Fibroblast of gingiva (primary cell): Measurements from ENCODE around the gene TMED3.
"Not testable (repeated sequence)": the region's sequence is repeated elsewhere in the genome, so short reads cannot be mapped to it uniquely, and the experiment has no call there.

ENCODE experiments used
- DNase-seq: peaks from one replicate; pipeline ENCODE4 v3.0.0-alpha.2; 2011; ENCODE audit warnings: low read depth

The TMED3 gene

GRCh38 chr15:79316864-79317263, 6.0 kb downstream of the TMED3 start:
- DNase-seq, result no peak

- DNase-seq, result not testable (repeated sequence)
These were observed 9.1 kb downstream of the TMED3 start for GRCh38 chr15:79319973-79320372.

DNA sequence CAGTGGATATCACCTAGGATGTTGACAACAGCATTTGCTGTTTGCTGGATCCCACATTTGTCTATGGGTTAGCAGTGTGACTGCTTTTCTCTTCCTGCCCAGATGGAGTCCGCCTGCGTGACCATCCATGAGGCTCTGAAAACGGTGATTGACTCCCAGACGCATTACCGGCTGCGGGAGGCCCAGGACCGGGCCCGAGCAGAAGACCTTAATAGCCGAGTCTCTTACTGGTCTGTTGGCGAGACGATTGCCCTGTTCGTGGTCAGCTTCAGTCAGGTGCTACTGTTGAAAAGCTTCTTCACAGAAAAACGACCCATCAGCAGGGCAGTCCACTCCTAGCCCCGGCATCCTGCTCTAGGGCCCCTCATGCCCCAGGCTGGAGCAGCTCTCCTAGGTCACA, 11.0 kb downstream of the TMED3 start:
- no peak for DNase-seq

DNA sequence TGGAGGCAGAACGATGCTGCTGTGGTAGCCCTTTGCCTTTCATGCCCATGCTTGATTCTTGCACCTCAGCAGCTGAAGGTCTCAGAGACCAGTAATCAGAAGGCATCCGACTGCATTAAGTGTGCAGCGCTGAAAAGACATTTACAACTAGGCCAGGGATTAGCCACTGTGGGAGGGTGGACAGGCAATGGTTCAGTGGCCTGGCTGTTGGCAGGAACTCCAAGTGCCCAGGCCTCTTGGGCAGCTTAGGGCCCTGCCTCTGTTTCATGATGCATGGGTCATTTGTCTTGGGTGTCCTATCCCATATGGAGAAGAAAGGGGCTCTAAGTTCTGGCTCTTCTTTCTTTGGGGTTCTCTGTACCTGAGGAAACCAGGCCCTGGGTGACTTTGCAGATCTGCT, 11.4 kb downstream of the TMED3 start:
- DNase-seq, result no peak

DNA sequence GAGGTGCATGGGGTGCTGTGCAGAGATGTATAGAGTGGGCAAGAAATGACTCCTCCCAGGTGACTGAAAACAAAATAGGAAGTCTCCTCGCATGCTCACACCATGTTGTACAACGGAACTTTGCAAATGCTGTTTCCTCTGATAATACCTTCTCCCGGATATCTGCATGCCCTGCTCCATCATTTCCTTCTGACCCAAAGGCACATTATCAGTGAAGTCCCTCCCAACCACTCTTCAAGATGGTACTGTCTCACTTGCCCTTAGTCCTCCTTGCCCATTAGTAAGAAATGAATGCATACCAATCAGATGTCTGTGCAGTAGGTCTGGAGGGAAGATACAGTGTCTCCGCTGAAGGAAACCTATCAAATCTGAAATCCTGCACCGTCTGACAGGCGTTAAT, 12.0 kb downstream of the TMED3 start:
- no peak for DNase-seq

GRCh38 chr15:79329171-79329611, 18.3 kb downstream of the TMED3 start:
- DNase-seq, result peak; percentile 74

GRCh38 chr15:79332824-79333510, 22.1 kb downstream of the TMED3 start:
- no peak for DNase-seq

- no peak for DNase-seq
These were observed 26.7 kb downstream of the TMED3 start for GRCh38 chr15:79337591-79337990.

GRCh38 chr15:79339588-79340314, 28.8 kb downstream of the TMED3 start:
- peak; percentile 32 for DNase-seq

DNA sequence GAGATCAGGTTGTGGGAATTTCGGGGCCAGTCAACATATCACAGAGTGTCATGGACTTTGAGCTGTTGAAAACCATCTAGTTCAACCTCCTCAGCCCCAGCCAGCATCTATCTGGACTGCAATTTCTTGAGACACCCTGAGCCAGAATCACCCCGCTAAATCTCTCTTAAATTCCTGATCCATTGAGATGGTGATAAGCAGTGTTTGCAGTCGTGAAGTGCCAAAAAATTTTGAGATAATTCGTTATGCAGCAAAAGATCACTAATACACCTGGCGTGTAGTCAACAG, 29.3 kb downstream of the TMED3 start:
- no peak for DNase-seq

DNA sequence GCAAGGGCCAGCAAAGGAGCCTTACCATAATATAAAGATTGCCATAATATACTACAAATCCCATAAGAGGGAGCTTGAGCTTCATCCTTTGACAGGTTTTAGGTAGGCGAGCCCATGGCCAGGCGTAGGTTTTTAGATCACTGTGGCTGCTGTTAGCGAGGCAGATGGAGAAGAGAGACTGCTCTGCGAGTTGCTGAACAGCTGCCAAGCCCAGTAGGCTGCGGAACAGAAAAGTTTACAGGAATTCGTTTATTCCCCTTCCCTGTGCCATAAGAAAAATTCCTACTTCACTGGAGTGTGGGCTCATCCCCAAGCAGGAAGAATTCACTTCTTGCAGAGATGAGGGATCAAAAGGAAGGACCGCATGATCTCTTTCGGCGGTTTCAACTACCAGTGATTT, 30.5 kb downstream of the TMED3 start:
- no peak for DNase-seq

GRCh38 chr15:79349525-79349924, 38.6 kb downstream of the TMED3 start:
- DNase-seq, result no peak

- no peak for DNase-seq
These were observed 41.3 kb downstream of the TMED3 start for GRCh38 chr15:79352206-79352605.

DNA sequence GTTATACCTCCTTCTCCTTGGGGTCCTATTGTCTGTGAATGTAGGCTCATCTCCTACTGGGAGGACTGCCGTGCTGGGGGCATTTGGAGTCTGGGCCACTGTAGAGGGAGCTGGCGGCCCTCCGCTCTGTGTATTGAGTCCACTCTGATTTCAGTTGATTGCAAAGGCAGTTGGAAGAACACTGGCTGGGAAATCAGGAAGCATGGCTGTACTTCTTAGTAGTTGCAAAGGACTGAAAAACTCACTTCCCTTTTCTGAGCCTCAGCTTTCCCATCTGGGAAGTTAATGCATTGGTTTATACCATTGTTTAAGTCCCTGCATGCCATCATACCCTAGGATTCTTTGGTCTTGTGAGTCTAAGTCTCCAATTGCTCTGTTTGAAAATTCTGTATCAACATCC, 46.7 kb downstream of the TMED3 start:
- DNase-seq, result no peak

DNA sequence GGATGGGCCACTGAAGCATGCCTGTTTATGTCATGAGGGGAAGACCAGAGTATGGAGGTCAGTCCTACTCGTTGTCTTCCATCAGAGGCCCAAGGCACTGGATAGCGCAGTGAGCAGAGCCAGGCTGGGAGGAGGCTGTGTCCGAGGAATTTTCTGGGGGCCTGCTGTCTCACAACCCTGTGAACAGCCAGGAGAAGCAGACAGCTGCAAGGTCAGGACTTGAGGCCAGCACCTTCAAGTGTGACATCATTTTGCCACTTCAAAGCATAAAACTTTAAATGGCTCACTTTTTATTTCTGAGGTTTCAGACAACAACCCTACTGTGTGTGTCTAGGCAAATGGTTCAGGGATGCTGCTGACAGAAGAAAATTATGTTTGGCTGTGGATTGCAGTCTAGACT, 47.2 kb downstream of the TMED3 start:
- no peak for DNase-seq

GRCh38 chr15:79364571-79365240, 53.8 kb downstream of the TMED3 start:
- no peak for DNase-seq

- no peak for DNase-seq
These were observed 54.9 kb downstream of the TMED3 start for GRCh38 chr15:79365765-79366164.

DNA sequence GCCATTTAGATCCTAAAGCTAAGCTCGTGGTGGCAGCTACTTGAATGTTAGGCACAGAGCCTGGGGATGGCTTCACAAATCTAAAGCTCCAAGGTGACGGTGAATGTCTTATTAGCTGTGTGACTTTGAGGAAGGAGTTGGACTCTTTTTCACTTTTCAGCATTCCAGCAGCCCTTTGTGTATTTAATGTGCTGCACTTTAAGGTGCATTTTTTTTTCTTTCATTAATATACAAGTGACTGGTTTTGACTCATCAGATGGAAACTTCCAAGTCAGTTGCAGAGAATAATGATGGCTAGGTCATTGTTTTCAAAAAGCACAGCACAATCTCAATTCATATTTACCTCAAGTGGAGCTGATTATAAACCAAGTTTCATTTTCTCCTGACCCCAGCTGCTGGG, 55.8 kb downstream of the TMED3 start:
- no peak for DNase-seq

- DNase-seq, result no peak
These were observed 59.8 kb downstream of the TMED3 start for GRCh38 chr15:79370716-79371115.

DNA sequence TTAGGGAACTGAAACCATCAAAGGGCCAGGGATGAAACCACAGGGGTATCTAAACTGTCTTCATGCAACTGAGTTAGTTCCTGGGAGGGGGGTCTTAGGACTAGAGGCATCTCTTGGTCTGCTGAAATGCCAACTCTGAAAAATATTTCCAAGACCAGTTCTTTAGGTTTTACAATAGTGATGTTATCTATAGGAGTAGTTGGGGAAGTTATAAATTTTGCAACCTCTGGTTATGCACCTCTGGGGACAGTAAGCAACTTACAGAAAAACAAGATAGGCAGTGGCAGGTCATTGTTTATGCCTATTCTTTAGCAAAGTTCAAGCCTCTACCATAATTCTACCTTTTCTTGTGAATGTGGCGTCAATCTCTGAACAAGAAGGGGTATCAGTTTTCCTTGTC, 60.7 kb downstream of the TMED3 start:
- no peak for DNase-seq

GRCh38 chr15:79372428-79372827, 61.5 kb downstream of the TMED3 start:
- no peak for DNase-seq
